IMR-90 (cell line): ENCODE data around the gene TCHH.

ENCODE experiments used
- POLR2A ChIP-seq: IDR thresholded peaks from 2 replicates; pipeline ENCODE4 v1.6.1; 2012; ENCODE audit warnings: mild to moderate bottlenecking, low read depth, low read length
- TF ChIP-seq, protein P1 (sequence below): conservative IDR thresholded peaks from 2 replicates; pipeline ENCODE4 v1.5.1; 2012; ENCODE audit warnings: mild to moderate bottlenecking, low read depth, low read length, improper control_type of control experiment

DNA sequence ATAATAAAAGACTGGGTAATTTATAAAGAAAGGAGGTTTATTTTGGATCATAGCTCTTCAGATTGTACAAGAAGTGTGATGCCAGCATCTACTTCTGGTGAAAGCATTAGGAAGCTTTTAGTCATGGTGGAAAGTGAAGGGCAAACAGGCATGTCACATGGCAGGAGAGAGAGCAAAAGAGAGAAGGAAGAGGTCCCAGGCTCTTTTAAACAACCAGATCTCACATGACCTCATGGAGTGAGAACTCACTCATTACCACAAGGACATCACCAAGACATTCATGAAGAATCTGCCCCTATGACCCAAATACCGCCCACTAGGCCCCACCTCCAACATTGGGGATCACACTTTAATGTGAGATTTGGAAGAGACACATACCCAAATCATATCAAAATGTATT is 33.7 kb upstream of the TCHH start:
- TF ChIP-seq, protein P1, sequence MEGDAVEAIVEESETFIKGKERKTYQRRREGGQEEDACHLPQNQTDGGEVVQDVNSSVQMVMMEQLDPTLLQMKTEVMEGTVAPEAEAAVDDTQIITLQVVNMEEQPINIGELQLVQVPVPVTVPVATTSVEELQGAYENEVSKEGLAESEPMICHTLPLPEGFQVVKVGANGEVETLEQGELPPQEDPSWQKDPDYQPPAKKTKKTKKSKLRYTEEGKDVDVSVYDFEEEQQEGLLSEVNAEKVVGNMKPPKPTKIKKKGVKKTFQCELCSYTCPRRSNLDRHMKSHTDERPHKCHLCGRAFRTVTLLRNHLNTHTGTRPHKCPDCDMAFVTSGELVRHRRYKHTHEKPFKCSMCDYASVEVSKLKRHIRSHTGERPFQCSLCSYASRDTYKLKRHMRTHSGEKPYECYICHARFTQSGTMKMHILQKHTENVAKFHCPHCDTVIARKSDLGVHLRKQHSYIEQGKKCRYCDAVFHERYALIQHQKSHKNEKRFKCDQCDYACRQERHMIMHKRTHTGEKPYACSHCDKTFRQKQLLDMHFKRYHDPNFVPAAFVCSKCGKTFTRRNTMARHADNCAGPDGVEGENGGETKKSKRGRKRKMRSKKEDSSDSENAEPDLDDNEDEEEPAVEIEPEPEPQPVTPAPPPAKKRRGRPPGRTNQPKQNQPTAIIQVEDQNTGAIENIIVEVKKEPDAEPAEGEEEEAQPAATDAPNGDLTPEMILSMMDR = no peak
- TF ChIP-seq POLR2A = no peak
